NCI-H2107 (cell line): ENCODE data around the gene SPR.

ENCODE experiments used
- DNase-seq: peaks from one replicate; lab custom pipeline; 2025; lab: John Stamatoyannopoulos, UW

Gene SPR

DNA sequence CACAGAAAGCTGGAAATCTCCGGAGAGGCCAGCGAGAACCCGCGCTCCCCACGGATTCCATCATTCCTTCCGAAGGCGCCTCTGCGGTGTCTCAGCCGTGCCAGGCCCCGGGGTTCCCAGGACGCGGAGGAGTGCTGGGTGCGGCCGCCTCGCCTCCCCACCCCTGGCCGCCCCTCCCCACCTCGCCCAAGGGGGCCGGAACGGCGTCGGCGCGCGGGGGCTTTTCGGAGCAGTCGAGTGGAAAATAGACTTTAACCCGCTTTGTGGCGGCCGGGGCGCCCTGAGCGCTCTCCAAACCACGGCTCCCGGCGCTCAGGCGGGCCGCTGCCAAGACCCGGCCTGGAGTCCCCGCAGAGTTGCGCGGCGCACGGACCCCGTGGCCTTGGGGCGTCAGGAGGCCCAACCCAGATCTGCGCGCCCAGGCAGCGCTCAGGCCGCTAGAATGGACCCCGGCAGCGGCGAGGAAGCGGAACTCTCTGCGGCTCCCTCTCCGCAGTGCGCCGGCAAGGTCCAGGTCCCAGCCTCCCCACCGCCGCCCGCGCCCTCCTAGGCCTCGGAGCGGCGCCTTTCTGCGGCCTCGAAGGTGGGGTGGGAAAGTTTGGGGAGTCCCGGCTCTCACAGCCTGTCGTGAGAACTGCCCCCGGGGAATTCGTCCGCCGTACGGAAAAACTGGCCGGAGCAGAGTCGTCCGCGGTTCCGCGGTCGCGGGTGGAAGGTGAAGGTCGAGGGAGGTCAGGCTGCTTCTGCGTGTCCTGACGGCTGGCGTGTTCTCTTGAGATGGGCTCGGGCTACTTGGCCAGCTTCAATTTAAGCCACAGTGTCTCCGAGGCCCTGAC lies 28.9 kb downstream of the SPR start:
- no peak for DNase-seq

GRCh38 chr2:72916743-72917137 lies 29.5 kb downstream of the SPR start:
- no peak for DNase-seq

- DNase-seq, result peak; percentile 59
These were observed 30.1 kb downstream of the SPR start, which contains the start of gene EMX1 for GRCh38 chr2:72917138-72917876. EMX1 (plus strand) TSS chr2:72917519; CDS start chr2:72917853, 334 bp downstream.

DNA sequence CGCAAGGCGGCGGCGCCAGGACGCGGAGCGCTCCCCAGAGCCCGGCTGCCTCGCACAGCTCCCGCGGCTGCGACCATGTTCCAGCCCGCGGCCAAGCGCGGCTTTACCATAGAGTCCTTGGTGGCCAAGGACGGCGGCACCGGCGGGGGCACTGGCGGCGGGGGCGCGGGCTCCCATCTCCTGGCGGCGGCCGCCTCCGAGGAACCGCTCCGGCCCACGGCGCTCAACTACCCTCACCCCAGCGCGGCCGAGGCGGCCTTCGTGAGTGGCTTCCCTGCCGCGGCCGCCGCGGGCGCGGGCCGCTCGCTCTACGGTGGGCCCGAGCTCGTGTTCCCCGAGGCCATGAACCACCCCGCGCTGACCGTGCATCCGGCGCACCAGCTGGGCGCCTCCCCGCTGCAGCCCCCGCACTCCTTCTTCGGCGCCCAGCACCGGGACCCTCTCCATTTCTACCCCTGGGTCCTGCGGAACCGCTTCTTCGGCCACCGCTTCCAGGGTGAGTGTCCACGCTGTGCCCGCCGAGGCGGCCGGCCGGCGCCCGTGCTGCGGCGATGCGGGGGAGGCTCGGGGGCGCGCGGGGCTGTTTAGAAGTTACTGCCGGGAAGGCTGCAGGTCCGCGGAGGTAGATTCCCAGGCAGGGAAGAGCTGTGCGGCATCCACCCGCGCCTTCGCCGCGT lies 30.8 kb downstream of the SPR start:
- DNase-seq, result no peak

DNA sequence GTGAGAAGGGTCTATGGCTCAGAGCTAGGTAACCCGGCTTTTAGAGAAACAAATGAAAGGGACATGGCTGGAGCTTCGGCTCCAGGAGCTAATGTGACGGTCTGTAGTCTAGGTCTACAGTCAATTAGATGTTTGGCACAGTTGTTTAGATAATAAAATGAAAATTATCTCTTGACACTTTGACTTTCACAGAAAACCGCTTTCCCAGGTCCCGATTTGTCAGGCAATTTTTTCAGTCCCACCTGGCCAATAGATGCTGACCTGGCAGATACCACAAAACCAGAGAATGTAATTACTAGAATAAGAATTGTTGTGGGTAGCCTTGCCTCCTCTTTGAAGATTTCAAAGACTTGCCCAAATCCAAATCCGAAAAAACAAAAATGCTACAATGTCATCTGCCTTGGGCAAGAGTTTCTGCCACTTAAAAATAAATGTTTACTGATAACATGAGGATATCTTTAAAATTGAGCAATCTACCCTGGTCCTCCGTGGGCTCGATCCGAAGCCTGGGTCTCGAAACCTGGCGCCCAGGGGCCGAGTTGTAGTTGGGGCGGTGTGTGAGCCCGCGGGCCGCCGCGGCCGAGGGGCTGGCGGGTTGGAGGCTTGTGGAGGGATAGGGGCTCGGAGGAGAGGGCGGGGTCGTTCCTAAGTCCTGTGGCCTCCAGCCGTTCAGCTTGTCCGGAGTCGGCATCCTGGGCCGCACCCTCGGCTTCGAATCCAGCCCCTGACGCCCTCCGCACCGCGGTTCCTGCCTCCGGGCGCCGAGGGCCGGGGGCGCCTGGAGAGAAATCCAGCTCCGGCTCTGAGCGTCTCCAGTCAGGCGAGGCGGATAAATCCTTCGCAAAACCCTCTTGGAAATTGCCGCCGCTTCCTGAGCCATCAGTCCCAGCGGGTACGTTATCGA lies 32.5 kb downstream of the SPR start:
- DNase-seq, result no peak

DNA sequence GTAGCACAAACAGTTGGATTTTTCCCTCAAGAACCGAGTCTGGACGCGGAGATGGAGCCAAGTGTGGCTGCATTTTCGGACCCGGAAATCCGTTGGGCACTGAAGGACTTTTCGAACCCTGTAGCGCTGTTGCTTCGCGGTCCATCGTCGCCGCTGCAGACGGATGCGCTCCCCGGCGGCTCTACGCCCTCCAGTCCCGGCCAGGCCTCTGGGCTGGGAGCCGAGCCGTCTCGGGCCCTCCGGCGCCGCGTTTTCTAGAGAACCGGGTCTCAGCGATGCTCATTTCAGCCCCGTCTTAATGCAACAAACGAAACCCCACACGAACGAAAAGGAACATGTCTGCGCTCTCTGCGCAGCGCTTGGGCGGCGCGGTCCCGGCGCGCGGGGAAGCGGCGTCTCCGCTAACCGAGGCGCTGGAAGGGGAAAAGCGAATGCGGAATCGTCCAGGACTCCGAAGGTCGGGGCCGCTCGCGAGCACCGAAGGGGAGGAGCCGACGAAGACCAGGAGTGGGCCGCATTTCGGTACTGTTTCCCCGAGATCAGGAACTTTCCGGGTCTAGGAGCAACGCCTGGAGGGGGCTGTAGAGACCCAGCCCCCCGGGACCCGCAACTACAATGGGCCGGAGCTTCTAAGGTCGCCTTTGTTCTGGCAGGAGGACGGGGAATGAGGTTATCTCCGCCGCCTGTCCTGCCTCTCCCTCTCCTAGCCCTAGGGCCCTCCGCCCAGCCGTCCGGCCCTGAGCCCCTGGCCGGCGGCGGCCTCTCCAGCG lies 33.3 kb downstream of the SPR start:
- DNase-seq, result no peak

- DNase-seq, result no peak
These were observed 34.1 kb downstream of the SPR start for GRCh38 chr2:72921088-72921851.

GRCh38 chr2:72921853-72922252 lies 34.6 kb downstream of the SPR start:
- no peak for DNase-seq

DNA sequence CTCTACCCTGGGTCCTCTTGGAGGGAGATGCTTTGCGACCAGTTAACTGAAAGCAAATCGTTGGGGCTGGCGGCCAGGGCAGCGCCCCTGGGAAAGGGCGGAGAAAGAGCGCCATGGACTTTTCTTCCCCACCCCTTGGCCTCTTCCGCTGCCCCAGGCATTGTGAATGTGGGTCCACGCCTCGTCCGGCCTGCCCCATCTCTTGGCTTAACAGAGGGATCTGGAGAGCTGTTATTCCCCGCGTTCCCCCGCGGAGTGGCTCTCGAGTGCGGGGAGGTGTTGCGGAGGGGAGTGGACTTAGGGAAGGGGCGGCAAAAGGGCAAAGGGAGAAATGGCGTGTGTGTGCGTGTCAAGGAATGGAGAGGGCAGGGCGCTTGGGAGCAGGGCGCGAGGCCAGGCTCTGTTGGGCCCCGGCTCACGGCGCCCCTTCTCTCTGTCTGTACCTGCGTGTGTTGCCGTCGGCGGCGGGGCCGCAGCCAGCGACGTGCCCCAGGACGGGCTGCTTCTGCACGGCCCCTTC lies 36.7 kb downstream of the SPR start:
- DNase-seq, result no peak

- no peak for DNase-seq
These were observed 37.4 kb downstream of the SPR start for GRCh38 chr2:72924353-72925240.

GRCh38 chr2:72925328-72925943 lies 38.2 kb downstream of the SPR start:
- DNase-seq, result no peak

- no peak for DNase-seq
These were observed 39.2 kb downstream of the SPR start for GRCh38 chr2:72926368-72926767.

- no peak for DNase-seq
These were observed 39.7 kb downstream of the SPR start for GRCh38 chr2:72926811-72927465.

DNA sequence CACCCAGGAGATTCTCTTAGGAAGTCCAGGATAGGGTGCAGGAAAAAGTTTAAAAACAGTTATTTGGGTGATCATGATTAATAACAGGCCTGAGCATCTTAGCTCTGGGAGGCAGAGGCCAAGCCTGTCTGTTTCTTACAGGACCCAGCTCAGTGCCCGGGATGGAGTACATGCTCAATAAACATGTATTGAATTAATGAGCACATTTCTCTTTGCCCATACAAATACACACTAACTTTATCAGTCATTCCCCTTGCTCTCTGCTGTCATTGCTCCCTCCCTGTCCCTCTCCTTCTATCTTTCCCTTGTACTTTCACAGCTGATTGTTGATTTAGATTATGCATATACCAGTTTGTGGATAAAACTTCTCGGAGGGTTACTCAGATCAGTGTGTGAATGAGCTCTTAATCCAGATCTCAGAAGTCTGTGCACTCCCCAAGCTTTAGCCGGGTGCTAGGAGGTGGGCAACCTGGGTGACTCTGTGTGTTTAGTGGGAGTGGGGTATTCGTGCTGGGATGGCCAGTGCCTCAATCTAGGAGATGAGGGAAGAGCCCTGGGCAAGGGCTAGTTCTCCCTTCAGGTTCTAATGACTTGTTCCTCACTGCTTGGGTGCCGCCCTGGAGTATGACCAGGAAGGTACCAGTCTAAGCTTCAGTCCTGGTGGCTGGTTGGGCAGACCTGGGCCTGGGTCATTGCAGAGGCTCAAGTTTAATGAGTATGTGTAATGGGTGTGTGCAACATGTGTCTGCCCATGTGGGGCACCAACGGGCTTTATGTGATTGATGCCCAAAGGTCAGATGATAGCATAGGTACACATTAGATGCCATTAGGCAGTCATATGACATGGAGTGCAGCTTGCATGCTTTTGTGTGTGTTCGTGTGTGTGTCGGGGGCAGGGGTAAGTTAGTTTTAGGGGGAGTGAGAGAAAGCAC lies 40.7 kb downstream of the SPR start:
- no peak for DNase-seq

DNA sequence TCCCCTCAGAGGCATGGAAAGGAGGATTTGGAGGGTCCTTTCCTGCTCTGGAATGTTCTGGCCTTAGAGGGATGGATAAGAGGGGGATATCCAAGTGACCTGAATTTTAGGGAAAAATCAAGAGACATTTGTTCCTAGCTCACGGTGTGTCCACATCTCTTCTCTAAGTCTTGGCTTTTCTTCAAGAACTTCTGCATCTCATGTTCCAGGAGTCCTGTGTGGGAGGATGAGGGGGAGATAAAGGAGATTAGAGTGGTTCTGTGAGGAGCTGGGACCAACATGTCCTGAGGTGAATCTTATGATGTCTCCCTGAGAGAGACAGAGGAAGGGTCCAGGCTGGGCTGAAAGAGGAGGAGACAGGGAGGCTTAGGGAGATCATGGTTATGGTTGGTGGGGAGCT lies 41.8 kb downstream of the SPR start:
- DNase-seq, result no peak

DNA sequence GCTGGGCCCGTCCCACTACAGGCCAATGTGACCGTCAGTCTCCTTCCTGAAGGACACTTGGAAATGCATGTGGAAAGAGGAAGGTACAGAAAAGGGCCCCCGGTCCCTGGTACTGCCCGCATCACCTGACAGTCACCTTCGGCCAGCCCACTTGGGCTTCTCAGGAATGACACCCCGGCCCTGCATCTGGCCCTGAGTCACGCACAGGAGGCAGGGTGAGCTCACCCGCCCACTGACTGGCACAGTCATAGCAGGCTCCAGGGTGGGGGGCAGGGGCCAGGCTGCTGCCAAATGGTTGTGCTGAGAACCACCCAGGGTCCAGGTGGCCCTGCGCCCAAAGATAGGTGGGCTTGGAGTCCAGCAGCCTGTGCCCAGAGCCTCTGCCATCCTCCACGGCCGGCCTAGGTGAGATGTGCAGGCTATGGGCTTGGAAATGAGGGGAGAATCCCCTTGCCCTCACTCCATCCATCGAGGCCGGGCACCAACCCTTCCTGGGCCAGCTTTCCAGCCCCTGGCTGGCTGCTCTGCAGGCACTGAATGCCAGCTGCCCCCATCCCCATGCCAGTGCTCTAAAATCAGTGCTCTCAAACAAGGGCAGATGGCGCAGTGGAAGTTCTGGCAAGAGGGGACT lies 44.2 kb downstream of the SPR start:
- DNase-seq, result no peak
